ENCODE data around the gene POU2F1. TPM values are rescaled to one million over a fixed set of nuclear protein-coding genes. Genes with fewer than 3 reads are reported as not detected.
A peak's percentile ranks its signal among the peaks of the same experiment; 100 is the strongest.

Gene POU2F1
- total RNA-seq, 1 donor from 2014 or later = 3.9 TPM

DNA sequence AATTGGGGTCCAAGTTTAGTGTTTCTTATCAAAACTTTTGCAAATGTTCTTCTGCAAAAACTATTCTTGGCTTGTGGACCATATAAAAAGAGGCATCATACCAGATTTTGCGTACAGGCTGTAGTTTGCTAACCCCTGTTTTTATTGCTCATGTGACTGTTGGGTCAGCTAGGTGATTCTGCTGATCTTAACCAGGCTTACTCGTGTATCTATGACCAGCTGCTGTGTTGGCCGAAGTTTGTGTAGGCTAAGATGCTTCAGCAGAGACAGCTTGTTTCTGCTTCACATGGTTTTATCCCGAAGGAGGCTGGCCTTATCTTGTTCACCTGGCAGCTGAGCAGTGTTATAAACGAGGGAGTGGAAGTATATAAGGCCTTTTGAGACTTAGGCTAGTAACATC lies 38.2 kb downstream of the POU2F1 start:
- Histone ChIP-seq H3K27me3 (ENCODE audit: control insufficient read depth, insufficient read depth, low read length) (no peaks in the 10 kb centered on the region), H3K36me3 (ENCODE audit: control insufficient read depth, insufficient read depth, low read length) (no peaks in the 10 kb centered on the region), H3K4me3 (ENCODE audit: low read depth, low read length) (no peak overlapping the region)
- no peak for DNase-seq (ENCODE audit: low read depth)
- no peak for FAIRE-seq
- TF ChIP-seq, protein P1, sequence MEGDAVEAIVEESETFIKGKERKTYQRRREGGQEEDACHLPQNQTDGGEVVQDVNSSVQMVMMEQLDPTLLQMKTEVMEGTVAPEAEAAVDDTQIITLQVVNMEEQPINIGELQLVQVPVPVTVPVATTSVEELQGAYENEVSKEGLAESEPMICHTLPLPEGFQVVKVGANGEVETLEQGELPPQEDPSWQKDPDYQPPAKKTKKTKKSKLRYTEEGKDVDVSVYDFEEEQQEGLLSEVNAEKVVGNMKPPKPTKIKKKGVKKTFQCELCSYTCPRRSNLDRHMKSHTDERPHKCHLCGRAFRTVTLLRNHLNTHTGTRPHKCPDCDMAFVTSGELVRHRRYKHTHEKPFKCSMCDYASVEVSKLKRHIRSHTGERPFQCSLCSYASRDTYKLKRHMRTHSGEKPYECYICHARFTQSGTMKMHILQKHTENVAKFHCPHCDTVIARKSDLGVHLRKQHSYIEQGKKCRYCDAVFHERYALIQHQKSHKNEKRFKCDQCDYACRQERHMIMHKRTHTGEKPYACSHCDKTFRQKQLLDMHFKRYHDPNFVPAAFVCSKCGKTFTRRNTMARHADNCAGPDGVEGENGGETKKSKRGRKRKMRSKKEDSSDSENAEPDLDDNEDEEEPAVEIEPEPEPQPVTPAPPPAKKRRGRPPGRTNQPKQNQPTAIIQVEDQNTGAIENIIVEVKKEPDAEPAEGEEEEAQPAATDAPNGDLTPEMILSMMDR (IDR thresholded peaks at IDR 0.05; ENCODE audit: insufficient read depth, low read length, severe bottlenecking) = no peak

DNA sequence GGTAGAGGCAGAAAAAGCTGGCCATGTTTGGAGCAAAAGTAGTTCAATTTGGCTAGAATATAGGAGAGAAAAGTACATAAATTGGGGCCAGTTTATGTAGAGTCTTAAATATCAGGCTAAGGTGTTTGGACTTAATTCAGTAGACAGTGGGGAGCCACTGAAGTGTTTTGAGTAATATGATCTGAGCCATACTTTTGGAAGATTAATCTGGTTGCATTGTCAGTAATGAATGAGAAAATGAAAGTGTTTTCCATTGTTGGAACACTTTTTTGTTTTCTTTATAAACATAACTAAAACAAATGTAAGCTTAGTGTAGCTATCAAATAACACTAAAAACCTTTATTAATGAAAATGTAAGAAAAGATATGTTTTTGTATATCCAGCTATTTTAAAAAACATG lies 42.1 kb downstream of the POU2F1 start:
- H3K36me3 ChIP-seq (ENCODE audit: control insufficient read depth, insufficient read depth, low read length) = no peaks in the 10 kb centered on the region
- no peak overlapping the region for H3K4me3 ChIP-seq (ENCODE audit: low read depth, low read length)
- no peaks in the 10 kb centered on the region for H3K27me3 ChIP-seq (ENCODE audit: control insufficient read depth, insufficient read depth, low read length)
- FAIRE-seq (no peak), DNase-seq (ENCODE audit: low read depth) (no peak)
- TF ChIP-seq, protein P1 (IDR thresholded peaks at IDR 0.05; ENCODE audit: insufficient read depth, low read length, severe bottlenecking) = no peak

GRCh38 chr1:167263344-167263743 lies 42.7 kb downstream of the POU2F1 start:
- no peaks in the 10 kb centered on the region for H3K27me3 ChIP-seq (ENCODE audit: control insufficient read depth, insufficient read depth, low read length)
- no peaks in the 10 kb centered on the region for H3K36me3 ChIP-seq (ENCODE audit: control insufficient read depth, insufficient read depth, low read length)
- H3K4me3 ChIP-seq (ENCODE audit: low read depth, low read length) = no peak overlapping the region
- no peak for DNase-seq (ENCODE audit: low read depth)
- no peak for FAIRE-seq
- TF ChIP-seq, protein P1 (IDR thresholded peaks at IDR 0.05; ENCODE audit: insufficient read depth, low read length, severe bottlenecking) = no peak

- DNase-seq (ENCODE audit: low read depth) = peak; percentile 26
- H3K27me3 ChIP-seq (ENCODE audit: control insufficient read depth, insufficient read depth, low read length) = no peaks in the 10 kb centered on the region
- H3K36me3 ChIP-seq (ENCODE audit: control insufficient read depth, insufficient read depth, low read length) = no peaks in the 10 kb centered on the region
- no peak for FAIRE-seq
- TF ChIP-seq, protein P1 (IDR thresholded peaks at IDR 0.05; ENCODE audit: insufficient read depth, low read length, severe bottlenecking) = no peak
- H3K4me3 ChIP-seq (ENCODE audit: low read depth, low read length) = no peak overlapping the region
These were observed 43.3 kb downstream of the POU2F1 start for GRCh38 chr1:167263819-167264464.

- Histone ChIP-seq H3K36me3 (ENCODE audit: control insufficient read depth, insufficient read depth, low read length) (no peaks in the 10 kb centered on the region), H3K27me3 (ENCODE audit: control insufficient read depth, insufficient read depth, low read length) (no peaks in the 10 kb centered on the region), H3K4me3 (ENCODE audit: low read depth, low read length) (no peak overlapping the region)
- TF ChIP-seq, protein P1 (IDR thresholded peaks at IDR 0.05; ENCODE audit: insufficient read depth, low read length, severe bottlenecking) = no peak
- FAIRE-seq (no peak), DNase-seq (ENCODE audit: low read depth) (no peak)
These were observed 46.3 kb downstream of the POU2F1 start for GRCh38 chr1:167266965-167267364.

- TF ChIP-seq, protein P1 (IDR thresholded peaks at IDR 0.05; ENCODE audit: insufficient read depth, low read length, severe bottlenecking) = no peak
- no peak overlapping the region for H3K4me3 ChIP-seq (ENCODE audit: low read depth, low read length)
- FAIRE-seq (no peak), DNase-seq (ENCODE audit: low read depth) (no peak)
- no peaks in the 10 kb centered on the region for H3K27me3 ChIP-seq (ENCODE audit: control insufficient read depth, insufficient read depth, low read length)
- H3K36me3 ChIP-seq (ENCODE audit: control insufficient read depth, insufficient read depth, low read length) = no peaks in the 10 kb centered on the region
These were observed 47.7 kb downstream of the POU2F1 start for GRCh38 chr1:167268347-167268787.

Measured in bronchial epithelial cell (primary cell).